GM20431 (cell line): ENCODE results near the gene WBP2.

Experiments
- in situ Hi-C: fragments of 300-500 bp; cut with MseI, MboI; formaldehyde crosslinking; loops from one replicate; pipeline ENCODE4 v1.15.0; 2020; ENCODE audit warnings: low sequenced_read_pairs; ENCODE audit not compliant: unreplicated experiment

WBP2 gene

DNA sequence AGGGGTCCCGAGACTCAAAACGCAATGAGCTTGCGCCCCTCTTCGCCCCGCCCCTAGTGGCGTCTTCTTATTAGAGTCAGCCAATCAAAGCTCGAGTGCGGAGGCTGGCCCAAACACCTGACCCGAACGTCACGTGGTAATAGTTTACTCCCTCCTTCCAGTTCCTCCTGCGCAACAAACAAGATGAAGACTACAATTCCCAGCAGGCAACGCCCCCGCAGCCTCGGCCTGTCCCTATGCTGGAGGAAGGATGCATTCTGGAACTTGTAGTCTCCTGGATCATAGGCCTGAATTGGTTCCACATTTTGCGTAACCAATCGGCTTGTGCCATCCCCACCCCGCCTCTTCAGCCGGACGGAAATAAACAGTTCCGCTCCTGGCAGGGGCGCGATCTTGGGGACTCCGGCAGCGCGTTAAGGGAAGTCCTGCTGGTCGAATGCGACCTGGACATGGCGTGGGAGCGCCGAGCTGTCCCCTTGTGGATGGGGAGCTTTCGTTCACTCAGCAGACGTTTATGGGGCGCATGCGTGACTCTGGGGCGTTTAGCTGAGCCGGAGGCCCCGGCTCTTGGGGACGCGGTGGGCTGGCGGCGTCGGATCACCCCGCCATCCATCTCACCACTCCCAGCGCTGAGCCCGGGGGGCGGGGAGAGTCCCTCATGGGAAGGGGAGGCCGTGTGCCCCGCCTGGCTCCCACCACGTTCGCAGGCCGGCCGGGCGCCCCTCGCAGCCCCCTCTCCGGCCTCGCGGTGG is at the start of gene WBP2:
Gene WBP2 (minus strand): TSS at position 26 of the 752 bp plus-strand sequence. CDS start 38 bp downstream, outside the sequence.
- in situ Hi-C loops, result no loop called here

DNA sequence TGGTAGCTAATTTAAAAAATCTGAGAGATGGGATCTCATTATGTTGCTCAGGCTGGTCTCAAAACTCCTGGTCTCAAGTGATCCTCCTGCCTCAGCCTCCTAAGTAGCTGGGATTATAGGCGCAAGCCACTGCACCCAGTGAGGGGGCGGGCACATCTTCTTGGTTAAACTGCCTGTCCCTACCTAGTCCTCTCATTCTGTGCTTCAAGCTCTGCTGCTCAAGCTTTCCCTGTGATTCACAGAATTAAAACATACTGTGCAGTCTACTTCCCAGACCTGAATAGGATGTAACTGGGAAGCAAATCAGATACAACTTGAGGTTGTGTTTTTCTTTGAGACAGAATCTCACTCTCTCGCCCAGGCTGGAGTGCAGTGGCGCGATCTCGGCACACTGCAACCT is 47.3 kb upstream of the WBP2 start:
- in situ Hi-C loops, result no loop called here

DNA sequence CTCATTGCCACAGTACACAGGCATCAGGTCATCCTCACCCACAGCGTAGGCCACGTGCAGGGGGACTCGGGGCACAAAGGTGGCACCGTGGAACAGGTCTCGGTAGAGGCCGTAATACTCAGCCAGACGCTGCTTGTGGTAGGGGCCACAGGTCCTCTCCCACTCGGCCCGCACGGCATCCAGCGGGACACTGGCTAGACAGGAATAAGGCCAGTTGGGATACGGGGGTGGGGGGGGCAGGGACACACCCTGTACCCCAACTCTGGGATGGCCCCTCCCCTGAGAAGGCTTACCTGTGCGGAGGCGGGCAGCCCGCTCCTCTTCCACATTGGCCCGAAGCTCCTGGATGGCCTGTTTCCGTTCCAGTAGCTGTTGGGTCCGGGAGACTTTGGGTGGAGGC is 46.6 kb upstream of the WBP2 start:
- in situ Hi-C loops, result no loop called here

DNA sequence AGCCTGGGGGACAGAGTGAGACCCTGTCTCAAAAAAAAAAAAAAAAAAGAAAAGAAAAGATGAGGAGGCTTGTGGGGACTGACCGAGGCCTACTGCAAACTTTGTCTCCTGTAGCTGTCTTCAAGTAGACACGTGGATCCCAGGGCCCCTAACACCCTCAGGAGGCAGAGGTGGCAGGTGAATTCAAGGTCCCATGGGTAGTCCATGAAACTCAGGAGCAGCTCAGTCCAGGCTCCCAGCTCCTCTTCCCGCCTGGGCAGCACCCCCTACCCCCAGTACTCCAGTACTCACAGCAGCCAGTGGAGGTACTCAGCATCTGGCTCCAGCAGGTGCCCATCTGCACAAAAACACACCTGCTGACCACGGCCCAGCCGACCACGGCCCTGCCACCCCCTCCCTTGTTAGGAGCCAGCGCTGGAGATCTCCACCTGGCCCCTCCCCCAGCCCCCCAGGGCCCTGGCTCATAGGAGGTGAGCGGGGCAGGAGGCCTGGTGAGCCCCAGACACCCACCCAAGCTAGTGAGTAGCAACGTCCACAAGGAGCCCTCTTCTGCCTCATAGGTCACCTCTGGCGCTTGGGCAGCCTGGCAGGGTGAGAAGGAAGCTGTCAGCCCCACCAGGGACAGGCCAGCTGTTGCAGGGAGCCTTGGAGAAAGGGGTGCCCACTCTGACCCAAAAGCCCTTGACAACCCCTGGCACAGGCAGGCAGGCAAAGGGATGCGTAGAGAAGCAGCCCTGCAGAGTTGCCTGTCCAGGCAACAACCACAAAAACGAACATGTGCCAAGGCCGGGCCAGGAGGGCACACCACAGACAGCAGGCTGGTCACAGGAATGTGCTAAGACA is 45.8 kb upstream of the WBP2 start:
- in situ Hi-C loops, result no loop called here

DNA sequence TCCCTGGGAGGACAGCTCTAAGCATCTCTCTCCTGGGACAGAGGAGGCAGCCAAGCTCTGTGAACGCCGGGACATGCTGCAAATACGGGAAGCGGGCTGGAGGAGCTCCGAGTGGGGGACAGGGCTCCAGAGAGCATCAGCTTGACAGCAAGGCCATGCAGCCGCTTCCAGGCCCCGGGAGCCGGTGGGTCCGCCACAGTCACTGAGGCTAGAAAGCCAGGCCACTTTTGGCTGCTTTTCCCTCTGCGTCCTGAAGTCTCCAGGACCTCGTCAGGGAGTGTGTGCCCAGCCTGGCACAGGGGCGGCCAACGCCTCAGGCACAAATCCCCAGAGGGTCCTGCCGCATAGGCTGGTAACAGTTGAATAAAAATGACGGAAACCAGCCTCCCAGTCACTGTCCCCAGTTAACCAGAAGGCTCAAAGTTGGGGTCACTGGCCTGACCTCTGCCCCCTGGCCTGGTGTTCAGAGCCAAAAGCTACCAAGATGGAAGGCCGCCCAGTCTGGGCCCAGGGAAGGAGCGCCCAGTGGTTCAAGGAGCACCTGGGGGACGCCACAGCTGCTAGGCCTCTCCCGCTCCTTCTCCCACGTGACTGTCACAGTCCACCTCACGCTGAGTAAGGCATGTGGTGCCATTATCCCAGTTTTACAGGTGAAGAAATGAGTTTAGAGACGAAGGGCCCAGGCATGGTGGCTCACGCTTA is 44.8 kb upstream of the WBP2 start:
- in situ Hi-C loops, result no loop called here

DNA sequence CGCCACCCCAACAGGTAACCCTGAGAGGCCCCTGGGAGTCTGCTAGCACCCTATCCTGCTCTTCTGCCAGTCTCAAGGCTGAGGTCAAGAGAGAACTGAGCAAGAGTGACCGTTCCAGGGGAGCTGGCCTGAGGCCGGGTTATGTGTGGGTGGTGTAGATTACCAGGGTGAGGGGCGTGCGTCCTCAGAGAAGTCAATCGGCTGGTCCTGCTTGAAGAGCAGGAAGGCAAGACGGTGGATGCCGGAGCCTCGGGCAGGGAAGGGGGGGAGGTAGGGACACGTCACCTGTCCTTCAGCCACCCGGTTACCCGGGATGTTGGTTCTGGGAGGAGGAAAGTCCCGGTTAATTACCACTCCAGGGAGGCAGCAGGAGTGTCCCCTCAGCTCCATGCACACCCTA is 44.2 kb upstream of the WBP2 start:
- in situ Hi-C loops, result no loop called here

DNA sequence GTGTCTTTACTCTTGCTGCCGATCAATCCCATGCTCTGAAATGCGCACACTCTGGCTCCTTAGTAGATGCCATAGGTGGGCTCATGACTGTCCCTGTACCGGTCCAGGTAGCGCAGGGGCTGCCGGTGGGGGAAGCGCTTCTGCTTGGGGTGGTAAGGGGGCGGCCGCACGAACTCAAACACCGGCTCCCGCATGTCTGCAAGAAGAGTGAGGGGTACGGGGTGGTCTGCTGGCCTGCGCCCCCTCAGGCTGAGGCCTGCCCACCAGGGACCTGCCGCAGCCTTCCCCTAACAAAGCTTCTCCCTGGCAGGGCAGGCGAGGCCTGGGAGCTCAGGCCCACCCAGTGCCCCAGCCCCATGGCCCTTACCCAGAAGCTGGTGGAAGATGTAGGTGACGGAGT is 43.7 kb upstream of the WBP2 start:
- in situ Hi-C loops, result no loop called here

DNA sequence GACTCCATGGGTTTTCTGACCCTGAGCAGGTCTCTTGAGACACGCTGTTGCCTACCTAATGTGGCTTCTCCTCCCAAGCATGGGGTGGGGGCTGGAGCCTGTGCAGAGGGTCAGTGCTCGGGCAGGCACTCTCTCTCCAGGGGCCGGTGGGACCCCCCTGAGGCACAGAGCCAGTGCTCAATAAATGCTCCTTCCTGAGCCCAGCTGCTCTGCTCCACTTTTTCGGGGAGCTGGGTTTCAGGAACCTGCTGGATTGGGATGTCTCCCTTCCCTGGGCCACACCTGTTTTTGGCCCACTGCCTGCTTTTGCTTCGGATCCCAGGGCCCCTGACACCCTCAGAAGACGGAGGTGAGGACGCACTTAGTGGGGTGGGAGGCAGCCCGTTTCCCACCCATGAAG is 42.9 kb upstream of the WBP2 start:
- in situ Hi-C loops, result no loop called here

DNA sequence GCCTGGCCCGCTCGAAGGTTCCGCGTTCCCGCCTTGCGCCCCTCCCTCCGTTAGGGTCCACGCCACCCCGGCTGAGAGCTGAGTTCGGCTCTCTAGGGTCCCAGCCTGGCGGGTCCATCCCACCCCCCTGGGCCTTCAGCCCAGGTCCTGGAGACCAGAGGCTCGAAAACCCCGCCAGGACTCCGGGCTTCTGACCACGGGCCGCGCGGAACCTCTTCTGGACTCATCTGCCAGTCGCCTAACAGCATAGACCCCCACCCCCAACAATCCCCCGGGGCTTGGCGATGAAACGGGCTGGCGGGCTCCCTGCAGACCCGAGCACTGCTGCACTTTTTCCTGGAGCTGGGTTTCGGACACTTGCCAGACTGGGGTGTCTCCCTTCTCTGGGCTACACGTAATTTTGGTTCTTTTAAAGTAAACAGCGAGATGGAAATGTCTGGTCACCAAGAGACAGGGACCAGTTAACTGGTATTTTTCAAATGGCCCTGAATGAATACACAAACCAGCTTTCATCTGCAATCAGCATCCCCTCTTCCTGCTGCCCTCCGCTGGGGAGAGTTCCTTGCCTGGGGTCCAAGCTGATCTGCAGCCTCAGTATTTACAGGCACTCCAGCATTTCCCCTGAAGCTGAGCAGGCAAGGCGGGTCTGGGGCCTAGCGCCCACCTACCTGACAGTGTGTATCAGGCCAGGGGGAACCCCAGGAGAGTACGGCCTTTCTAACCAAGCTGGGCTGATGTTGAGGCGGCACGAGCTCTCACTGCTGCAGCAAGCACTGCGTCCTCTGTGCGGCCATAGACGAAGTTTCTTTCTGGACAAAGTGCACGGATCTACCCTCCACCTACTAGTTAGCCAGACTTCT is 42.3 kb upstream of the WBP2 start:
- in situ Hi-C loops, result no loop called here

DNA sequence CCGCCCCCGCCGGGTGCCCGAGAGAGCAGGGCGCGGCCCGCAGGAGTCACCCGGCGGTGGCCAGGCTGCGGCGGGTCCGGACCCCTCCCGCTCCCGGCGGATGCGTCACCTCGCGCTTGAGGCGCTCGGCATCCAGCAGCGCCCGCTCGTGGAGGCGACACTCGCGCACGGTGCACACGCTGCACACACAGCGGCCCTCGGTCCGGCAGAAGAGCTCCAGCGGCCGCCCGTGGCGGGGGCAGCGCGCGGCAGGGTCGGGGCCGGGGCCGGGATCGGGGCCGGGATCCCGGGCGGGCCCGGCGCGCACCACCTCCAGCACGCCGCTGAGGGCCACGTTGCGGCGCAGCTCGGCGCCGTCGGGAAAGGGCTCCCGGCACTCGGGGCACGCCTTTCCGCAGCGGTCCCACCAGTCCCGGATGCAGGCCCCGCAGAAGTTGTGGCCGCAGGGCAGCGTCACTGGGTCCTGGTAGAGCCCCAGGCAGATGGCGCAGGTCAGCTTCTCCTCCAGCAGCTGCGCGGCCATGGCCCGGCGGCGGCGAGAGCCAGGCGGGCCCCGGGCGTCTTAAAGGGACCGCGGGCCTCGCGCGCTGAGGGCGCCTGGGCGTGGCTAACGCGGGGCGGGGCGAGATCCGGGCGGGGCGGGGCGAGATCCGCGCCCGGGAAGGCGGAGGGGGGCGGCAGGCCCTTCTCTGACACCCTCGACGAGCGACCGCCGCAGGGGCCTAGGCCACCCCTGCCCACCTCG is 41.5 kb upstream of the WBP2 start, which contains the start of gene TRIM65:
Gene TRIM65 (minus strand): TSS at position 537 of the 745 bp plus-strand sequence. CDS start 14 bp downstream, at position 523.
- in situ Hi-C loops, result no loop called here

DNA sequence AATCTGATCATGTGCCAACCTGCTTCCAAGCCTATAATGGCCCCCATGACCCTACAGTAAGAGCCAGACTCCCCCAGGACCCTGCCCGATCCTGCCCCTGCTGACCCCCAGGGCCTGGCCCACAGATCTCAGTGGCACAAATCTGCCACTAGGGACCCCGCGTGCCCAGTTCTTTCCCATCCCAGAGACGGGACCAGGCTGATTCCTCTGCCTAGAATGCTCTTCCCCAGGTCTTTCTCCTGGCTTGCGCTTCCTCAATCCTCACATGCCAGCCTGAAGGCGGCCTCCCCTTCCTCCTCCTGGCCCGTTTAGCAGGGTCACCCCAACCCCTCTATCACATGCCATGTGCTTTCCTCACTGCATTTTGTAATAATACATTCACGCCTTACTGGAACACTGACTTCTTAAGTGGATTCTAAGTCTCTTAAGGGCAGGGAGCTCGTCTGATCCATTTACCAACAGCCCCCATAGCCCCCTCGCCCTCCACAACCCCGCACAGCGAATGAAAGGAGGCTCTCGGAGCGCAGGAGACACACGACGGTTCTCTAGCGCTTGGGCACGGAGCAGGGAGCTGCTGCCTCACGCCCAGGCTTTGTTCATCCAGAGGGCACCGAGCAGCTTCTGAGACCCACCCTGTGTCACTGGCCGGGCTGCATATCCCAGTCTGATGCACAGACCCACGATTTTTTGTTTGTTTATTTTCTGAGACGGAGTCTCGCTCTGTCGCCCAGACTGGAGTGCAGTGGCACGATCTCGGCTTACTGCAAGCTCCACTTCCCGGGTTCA is 40.4 kb upstream of the WBP2 start:
- in situ Hi-C loops, result no loop called here

DNA sequence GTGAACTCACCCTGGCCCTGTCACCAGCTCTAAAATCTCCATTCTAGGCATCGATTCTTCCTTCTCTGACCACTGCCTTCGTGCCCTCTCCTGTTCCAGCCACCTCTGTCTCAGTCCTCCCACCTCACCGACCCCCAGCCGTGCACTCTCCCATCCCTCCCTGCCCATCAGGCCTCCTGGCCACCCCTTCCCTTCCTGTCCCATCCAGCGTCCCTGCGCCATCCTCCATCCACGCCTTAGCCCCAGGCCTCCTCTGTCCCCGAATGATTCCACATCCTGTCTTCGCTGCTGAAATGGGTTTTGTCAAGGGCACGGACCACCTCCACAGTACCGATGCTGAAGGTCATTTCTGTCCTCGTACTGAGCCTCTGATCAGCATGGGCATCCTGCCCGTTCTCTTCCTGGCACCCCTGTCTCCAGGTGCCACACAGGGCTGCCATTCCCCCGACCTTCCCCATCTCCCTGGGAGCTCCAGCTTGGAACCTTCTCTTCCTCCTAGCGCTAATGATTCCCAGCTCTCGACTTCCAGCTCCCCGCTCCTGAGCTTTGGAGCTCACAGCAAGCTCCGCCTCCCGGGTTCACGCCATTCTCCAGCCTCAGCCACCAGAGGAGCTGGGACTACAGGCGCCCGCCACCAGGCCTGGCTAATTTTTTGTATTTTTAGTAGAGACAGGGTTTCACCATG is 39.1 kb upstream of the WBP2 start:
- in situ Hi-C loops, result no loop called here

DNA sequence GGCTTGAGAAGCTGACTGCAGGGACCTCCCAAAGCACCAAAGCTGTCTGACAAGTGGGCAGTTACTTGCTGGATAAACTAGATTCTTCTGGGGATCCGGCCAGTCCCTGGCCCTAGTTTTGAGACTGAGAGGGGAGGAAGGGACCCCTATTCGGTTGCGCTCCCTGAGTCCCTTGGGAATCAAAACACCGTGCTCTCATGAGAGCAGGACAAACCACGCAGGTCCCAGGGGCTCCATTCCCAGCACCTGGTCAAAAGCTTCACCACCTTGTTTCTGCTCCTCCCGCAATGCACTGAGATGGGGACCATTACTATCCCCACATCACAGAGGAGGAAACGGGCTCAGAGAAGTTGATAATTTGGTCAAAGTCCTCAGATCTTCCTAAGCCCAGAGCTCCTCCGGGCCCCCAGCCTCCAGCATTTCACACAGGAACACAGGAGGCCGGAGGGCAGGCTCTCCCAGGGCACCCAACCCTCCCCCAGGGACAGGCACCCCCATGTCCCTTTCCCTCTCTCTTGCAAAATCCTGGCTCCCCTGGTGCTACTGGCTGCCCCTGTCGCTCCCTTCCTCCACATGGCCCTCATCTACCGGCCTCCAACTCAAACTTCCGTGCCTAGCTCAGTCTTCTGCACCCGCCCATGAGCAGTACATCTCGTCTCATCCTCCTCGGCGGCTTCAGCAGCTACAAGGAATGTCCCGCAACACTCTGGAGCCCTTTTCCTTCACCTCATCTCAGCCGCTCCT is 38.3 kb upstream of the WBP2 start:
- in situ Hi-C loops, result no loop called here

DNA sequence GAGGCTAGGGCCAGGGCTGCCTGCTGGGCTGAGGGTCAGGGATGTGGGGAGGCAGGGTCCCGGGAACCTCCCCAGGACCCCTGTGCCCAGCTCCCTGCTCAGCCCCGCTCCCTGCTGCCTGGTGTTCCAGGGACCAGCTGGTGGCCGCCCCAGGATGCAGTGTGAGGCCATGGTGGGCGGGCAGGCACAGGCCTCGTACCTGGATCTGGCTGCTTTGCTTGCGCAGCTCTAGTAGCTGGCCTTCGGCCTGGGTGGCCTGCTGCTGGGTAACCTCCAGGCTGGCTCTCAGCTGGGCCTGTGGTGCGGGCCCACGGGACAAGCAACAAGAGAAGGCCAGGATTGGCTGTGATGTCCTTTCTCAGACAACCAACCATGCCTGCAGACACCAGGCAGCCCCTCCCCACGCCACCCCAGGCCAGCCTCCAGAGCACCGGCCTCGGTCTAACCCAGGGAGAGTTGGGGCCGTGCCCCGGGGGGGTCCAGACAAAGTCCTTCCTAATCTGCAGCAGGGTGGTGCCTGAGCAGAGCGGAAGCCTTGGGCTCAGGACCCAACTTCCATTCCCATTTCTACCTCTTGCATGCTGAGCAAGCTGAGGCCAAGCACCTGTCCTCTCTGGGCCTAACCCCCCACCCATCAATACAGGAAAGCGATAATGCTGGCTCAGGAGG is 37.6 kb upstream of the WBP2 start:
- in situ Hi-C loops, result no loop called here

DNA sequence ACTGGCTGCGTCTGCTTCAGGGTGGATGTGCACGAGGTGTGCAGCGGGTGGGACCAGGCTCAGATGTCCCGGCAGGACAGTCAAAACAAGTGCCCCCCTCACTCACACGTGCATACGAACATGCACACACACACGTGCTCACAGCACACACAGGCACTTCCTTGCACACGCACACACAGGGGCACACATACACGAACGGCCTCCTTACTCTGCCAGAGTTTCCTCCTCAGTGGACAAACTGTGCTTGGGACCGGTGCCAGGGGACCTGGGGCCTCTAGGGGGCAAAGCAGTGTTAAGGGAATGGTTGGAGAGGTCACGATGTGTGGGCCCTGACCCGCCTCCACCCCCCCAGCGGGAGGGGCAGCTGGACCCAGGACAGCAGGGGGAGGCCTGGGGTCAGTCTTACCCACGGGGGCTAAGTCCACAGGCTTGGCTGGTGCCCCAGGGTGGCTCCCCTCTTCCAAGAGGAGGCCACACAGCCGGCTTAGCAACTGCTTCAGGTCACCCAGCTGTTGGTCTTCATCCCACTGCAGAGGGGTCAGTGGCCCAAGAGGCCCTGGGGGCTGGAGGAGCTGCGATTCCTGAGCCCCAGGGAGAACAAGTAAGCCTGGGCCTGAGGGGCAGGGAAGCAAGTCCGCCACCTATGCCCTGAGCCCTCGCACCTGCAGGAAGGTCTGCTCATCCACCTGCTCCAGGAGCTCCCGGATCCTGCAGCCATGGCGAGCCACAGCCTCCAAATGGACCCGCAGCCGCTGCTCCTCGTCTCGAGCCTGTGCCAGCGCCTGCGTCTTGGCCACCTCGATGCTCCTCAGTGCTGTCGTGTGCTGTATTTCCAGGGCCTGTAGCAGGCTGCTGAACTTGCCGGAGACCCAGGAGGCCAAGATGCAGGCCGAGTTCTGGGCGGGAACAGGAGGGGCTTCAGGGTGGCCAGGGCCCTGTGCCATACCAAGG is 36.7 kb upstream of the WBP2 start:
- in situ Hi-C loops, result no loop called here
